SK-N-SH (cell line): ENCODE measurements around the gene CCNG2.

Source experiments
- EP300 ChIP-seq, 2 experiments: IDR thresholded peaks; 2 replicates each; pipeline versions ENCODE4 v1.4.0 to v1.6.1; 2012; ENCODE audit warnings: borderline replicate concordance in 1 of 2, low read depth in 1 of 2, low read length in 1 of 2
- TF ChIP-seq, protein P1 (sequence below): IDR thresholded peaks from 2 replicates; pipeline ENCODE4 v1.4.0; 2012; ENCODE audit warnings: low read depth

DNA sequence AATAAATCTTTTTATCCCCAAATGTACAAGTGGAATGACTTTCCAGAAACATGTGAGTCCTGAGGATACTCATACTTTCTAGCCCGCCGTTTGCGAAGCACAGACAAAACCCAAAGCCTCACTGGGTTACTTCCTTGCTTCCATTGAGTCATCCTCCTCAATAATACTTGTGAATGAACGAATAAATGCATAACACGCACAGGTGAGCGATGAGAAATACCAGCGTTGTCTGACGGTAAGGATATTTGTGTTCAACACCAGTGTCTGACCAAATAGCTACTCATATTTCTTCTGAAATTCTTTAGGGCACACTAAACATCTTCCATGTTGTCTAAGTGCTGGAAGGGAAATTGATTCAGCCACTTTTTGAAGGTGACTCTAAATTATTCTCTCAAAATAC, 36.0 kb downstream of the CCNG2 start:
- TF ChIP-seq, protein P1, sequence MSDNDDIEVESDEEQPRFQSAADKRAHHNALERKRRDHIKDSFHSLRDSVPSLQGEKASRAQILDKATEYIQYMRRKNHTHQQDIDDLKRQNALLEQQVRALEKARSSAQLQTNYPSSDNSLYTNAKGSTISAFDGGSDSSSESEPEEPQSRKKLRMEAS: no peak
- no peak for TF ChIP-seq EP300 (IDR thresholded peaks at IDR 0.05; ENCODE audit: borderline replicate concordance in 1 of 2, low read depth in 1 of 2, low read length in 1 of 2)
